ENCODE data around the gene CATSPER4. TPM values are rescaled to one million over a fixed set of nuclear protein-coding genes. Genes with fewer than 3 reads are reported as not detected.

CATSPER4 gene
- not detected for polyA plus RNA-seq

GRCh38 chr1:26190373-26190987 lies at the start of gene CATSPER4:
Gene CATSPER4, plus strand, starts transcription at chr1:26190602. Its CDS starts 26 bp downstream, at chr1:26190628.
- Mint-ChIP-seq H3K4me3 (no peak within 1 kb of the TSS), H3K27ac (no peak within 1 kb of the TSS), H3K36me3 (peaks cover 0 to 7% (median 0%) of the 10 kb centered on the region in 3 donors)

GRCh38 chr1:26142159-26142558 lies 48.2 kb upstream of the CATSPER4 start:
- Mint-ChIP-seq H3K36me3 (no peaks in the 10 kb centered on the region), H3K9me3 (no peaks in the 10 kb centered on the region), H3K4me1 (peaks cover 0 to 8% of the 10 kb centered on the region in 2 donors), H3K27me3 (ENCODE audit: low read depth in 3 of 3) (peaks cover 7 to 18% (median 8%) of the 10 kb centered on the region in 3 donors), H3K27ac (no peak overlapping the region), H3K4me3 (no peak overlapping the region)
- DNase-seq: no peak

More at GRCh38 chr1:26190373-26190987, at the start of gene CATSPER4:
- H3K27me3 Mint-ChIP-seq (ENCODE audit: low read depth in 3 of 3): peaks cover 0 to 6% (median 2%) of the 10 kb centered on the region in 3 donors
- no peaks in the 10 kb centered on the region for H3K9me3 Mint-ChIP-seq
- no peak for DNase-seq
- H3K4me1 Mint-ChIP-seq: no peaks in the 10 kb centered on the region

DNA sequence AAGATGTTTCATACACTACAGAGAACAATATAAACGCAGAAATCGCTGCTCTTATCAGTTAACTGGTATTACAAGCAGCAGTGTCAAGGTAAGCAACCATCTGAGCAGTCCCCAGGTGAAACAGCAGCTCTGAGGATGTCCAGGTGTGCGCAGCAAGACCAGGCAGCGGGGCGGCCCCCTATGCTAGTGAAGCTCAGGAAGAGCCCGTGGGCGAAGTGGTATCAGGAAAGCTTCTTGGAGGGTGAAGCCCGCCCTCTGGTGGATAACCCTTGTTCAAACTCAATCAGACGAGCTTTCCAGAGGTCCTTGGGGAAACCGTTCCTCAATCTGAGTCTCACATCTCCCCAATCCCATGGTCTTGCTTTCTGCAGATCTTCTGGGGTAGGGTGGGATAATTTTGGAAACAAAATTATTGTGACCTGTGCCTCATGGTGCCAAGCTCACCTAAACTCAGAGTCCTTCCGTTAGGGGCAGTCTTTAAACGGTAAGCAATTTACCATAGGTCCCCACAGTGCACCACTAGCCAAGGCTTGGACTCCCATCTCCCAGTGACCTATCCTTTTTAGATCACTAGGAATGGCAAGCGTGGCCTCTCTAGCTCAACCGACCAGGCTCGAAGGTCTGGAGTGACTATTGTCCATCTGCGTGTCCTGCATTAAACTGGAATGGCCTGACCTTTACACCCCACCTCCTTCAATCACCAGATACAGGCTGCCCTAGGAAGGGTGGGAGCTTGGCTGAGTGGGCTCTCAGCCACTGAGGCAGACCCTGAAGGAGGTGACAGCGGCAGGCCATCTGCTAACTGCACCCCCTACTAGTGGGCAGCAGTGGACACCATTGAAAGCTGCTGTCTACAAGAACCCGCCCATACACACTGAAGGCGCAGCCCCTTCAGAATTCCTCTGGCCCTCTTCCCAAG lies 45.1 kb upstream of the CATSPER4 start:
- Mint-ChIP-seq H3K9me3 (no peaks in the 10 kb centered on the region), H3K4me1 (peaks cover 0 to 8% of the 10 kb centered on the region in 2 donors), H3K27me3 (ENCODE audit: low read depth in 3 of 3) (peaks cover 7 to 18% (median 16%) of the 10 kb centered on the region in 3 donors), H3K36me3 (no peaks in the 10 kb centered on the region), H3K27ac (peak overlapping the region in 1 of 6 donors; percentile 11), H3K4me3 (no peak overlapping the region)
- peak; percentile 66 to 73 (median 68) for DNase-seq

DNA sequence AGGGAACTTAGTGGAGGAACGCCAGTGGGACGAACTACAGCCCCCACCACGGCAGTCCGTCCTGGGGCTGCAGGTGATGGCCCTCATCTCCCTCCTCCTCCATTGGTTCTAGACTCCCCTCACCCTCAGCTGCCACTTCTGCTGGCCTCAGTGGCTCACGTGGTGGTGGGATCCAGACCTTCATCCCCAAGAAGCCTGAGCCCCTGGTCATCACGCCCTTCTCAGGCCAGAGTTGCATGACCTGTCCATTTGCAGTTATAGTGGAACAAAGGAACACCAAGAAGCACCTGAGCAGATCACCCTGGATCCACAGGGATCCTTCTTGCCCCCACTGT lies 44.5 kb upstream of the CATSPER4 start:
- H3K27ac Mint-ChIP-seq: no peak overlapping the region
- H3K4me1 Mint-ChIP-seq: peaks cover 0 to 8% of the 10 kb centered on the region in 2 donors
- H3K36me3 Mint-ChIP-seq: no peaks in the 10 kb centered on the region
- H3K4me3 Mint-ChIP-seq: no peak overlapping the region
- H3K27me3 Mint-ChIP-seq (ENCODE audit: low read depth in 3 of 3): peaks cover 5 to 18% (median 16%) of the 10 kb centered on the region in 3 donors
- H3K9me3 Mint-ChIP-seq: no peaks in the 10 kb centered on the region
- DNase-seq: no peak

GRCh38 chr1:26148887-26149286 lies 41.5 kb upstream of the CATSPER4 start:
- Mint-ChIP-seq H3K4me1 (peaks cover 0 to 8% of the 10 kb centered on the region in 2 donors), H3K9me3 (no peaks in the 10 kb centered on the region), H3K27me3 (ENCODE audit: low read depth in 3 of 3) (peaks cover 6 to 20% (median 8%) of the 10 kb centered on the region in 3 donors), H3K27ac (no peak overlapping the region), H3K36me3 (no peaks in the 10 kb centered on the region), H3K4me3 (no peak overlapping the region)
- DNase-seq: no peak

DNA sequence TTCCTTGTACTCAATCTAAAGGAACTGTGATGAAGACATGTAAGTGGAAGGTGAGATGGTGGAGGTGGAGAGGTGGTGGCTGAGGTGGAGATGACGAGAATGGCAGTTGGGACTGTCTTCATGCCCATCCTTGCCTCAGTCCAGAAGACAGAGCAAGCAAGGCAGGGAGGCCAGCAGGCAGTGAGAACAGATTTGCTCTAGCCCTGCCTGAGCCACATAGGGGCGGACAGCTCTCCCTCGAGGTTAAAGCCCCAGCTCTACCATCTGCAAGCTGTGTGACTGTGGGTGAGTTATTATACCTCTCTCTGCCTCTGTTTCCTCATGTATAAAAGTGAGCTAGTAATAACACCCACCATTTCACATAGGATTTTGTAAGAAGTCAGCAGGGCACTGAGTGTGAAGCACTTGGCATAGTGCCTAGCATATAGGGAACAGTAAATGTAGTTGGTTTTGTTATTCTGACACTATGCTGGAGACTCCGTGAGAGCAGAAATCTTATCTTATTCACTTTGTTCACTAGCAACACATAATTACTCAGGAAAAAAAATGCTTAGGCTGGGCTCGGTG lies 36.4 kb upstream of the CATSPER4 start:
- Mint-ChIP-seq H3K4me3 (no peak overlapping the region), H3K27ac (no peak overlapping the region), H3K27me3 (ENCODE audit: low read depth in 3 of 3) (peaks cover 9 to 15% (median 12%) of the 10 kb centered on the region in 3 donors), H3K4me1 (peaks cover 0 to 2% of the 10 kb centered on the region in 2 donors), H3K9me3 (no peaks in the 10 kb centered on the region), H3K36me3 (no peaks in the 10 kb centered on the region)
- DNase-seq: no peak

DNA sequence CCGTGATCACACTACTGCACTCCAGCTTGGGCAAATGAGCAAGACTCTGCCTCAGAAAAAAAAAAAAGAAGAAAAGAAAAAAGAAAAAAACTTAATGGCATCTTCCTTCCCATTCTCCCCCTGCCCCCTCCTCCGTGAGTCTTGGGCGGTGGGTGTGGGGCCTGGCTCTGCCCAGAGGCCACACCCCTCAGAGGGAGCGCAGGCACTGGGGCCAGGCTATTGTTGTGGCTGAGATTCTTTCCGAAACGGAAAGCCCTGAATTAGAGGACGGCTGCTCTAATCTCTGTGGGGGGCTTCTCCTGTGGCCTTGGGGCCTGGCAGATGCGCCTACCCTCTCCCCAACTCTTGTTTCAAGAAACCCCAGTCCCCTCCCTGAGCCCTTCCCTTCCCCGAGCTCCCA lies 35.7 kb upstream of the CATSPER4 start:
- Mint-ChIP-seq H3K27me3 (ENCODE audit: low read depth in 3 of 3) (peaks cover 12 to 15% (median 12%) of the 10 kb centered on the region in 3 donors), H3K9me3 (peaks cover 0 to 1% (median 0%) of the 10 kb centered on the region in 6 donors), H3K27ac (no peak overlapping the region), H3K4me1 (peaks cover 0 to 2% of the 10 kb centered on the region in 2 donors), H3K36me3 (no peaks in the 10 kb centered on the region), H3K4me3 (no peak overlapping the region)
- no peak for DNase-seq

GRCh38 chr1:26155370-26156284 lies 34.8 kb upstream of the CATSPER4 start:
- DNase-seq: no peak
- Mint-ChIP-seq H3K27ac (no peak overlapping the region), H3K9me3 (peaks cover 0 to 2% (median 0%) of the 10 kb centered on the region in 6 donors), H3K27me3 (ENCODE audit: low read depth in 3 of 3) (peaks cover 14 to 16% (median 15%) of the 10 kb centered on the region in 3 donors), H3K36me3 (no peaks in the 10 kb centered on the region), H3K4me3 (no peak overlapping the region), H3K4me1 (peaks cover 0 to 2% of the 10 kb centered on the region in 2 donors)

- Mint-ChIP-seq H3K27me3 (ENCODE audit: low read depth in 3 of 3) (peaks cover 14 to 18% (median 17%) of the 10 kb centered on the region in 3 donors), H3K36me3 (no peaks in the 10 kb centered on the region), H3K4me3 (no peak overlapping the region), H3K4me1 (peaks cover 0 to 2% of the 10 kb centered on the region in 2 donors), H3K27ac (no peak overlapping the region), H3K9me3 (peaks cover 0 to 2% (median 0%) of the 10 kb centered on the region in 6 donors)
- no peak for DNase-seq
Measured at GRCh38 chr1:26156285-26157038, 33.9 kb upstream of the CATSPER4 start.

- H3K4me1 Mint-ChIP-seq: peaks cover 4 to 6% of the 10 kb centered on the region in 2 donors
- H3K4me3 Mint-ChIP-seq: no peak overlapping the region
- no peak overlapping the region for H3K27ac Mint-ChIP-seq
- peaks cover 16 to 20% (median 19%) of the 10 kb centered on the region in 3 donors for H3K27me3 Mint-ChIP-seq (ENCODE audit: low read depth in 3 of 3)
- no peaks in the 10 kb centered on the region for H3K36me3 Mint-ChIP-seq
- H3K9me3 Mint-ChIP-seq: peaks cover 0 to 2% (median 0%) of the 10 kb centered on the region in 6 donors
- DNase-seq: no peak
Measured at GRCh38 chr1:26158271-26158907, 32.0 kb upstream of the CATSPER4 start.

DNA sequence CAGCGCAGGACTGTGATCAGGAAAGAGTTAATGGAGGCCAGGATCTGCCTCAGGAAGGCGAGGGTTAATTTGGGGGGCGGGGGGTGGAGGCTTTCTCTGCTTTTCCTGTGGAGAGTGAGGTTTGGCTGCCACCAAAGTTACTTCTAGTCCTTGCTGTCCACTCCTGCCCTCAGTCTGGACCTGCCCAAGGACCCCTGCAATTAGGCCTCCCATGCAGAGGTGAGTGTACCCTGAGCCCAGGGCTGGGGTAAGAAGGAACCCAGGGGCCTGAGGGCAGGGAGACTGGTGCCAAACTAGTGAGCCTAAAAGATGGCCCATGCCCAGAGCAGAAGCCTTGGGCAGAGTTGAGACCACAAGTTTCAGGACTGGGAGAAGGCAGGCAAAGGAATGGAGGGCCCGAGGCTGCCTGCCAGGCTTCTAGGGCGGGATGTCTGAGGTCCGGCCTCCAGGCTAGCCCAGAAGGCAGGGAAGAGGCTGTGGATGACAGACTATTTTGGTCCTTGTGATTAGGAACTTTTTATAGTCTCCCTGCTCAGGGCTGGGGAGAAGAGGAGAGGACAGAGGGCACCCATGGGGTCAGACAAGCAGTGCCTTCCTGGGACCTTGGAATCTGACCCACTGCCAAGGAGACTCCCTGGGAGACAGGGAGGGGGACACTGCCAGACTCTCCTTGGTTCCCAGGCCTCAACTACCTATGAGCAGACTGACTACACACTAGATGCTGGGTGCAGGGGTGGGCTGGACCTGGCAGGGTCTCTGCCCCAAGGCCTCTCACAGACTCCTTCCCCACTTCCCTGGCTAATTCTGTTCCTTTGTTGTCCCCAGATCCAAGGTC lies 31.3 kb upstream of the CATSPER4 start, which contains the start of gene FAM110D:
Gene FAM110D, plus strand, starts transcription at position 172 of the 835 bp plus-strand sequence. CDS start 2,213 bp downstream, outside the sequence.
- no peak within 1 kb of the TSS for H3K4me3 Mint-ChIP-seq
- no peaks in the 10 kb centered on the region for H3K36me3 Mint-ChIP-seq
- H3K27me3 Mint-ChIP-seq (ENCODE audit: low read depth in 3 of 3): peaks cover 19 to 21% (median 21%) of the 10 kb centered on the region in 3 donors
- no peak within 1 kb of the TSS for H3K27ac Mint-ChIP-seq
- peaks cover 0 to 2% (median 0%) of the 10 kb centered on the region in 6 donors for H3K9me3 Mint-ChIP-seq
- DNase-seq: no peak
- H3K4me1 Mint-ChIP-seq: peaks cover 4 to 10% of the 10 kb centered on the region in 2 donors

Data from immature natural killer cell (primary cell).